Smooth muscle cell (in vitro differentiated cells): Measurements from ENCODE around the gene ELL. TPM values are rescaled to one million over a fixed set of nuclear protein-coding genes. Genes with fewer than 3 reads are reported as not detected.
"Not testable (repeated sequence)": the region's sequence is repeated elsewhere in the genome, so short reads cannot be mapped to it uniquely, and the experiment has no call there.

Experiments
- DNase-seq: peaks from one replicate; lab custom pipeline; 2025; ENCODE audit not compliant: unreplicated experiment; lab: John Stamatoyannopoulos, UW
- H2AFZ ChIP-seq: fragments of 200-600 bp; sonication (generic); 2 replicates; pipeline ENCODE4 v1.6.0; 2016; ENCODE audit warnings: antibody characterized with exemption, low read depth, mild to moderate bottlenecking
- H3F3A ChIP-seq: fragments of 200-600 bp; sonication (generic); 2 replicates; pipeline ENCODE4 v1.6.0; 2017; ENCODE audit warnings: antibody characterized with exemption, low read depth
- H3K27ac ChIP-seq: fragments of 200-600 bp; sonication (generic); 2 replicates; pipeline ENCODE4 v1.5.1; 2016; ENCODE audit warnings: low read depth, mild to moderate bottlenecking
- H3K27me3 ChIP-seq: fragments of 200-600 bp; sonication (generic); 2 replicates; pipeline ENCODE4 v1.6.1; 2016; ENCODE audit warnings: low read depth, mild to moderate bottlenecking
- H3K36me3 ChIP-seq: fragments of 200-600 bp; sonication (generic); 2 replicates; pipeline ENCODE4 v1.5.1; 2016; ENCODE audit warnings: low read depth
- H3K4me1 ChIP-seq: fragments of 200-600 bp; sonication (generic); 2 replicates; pipeline ENCODE4 v1.5.1; 2016; ENCODE audit warnings: low read depth
- H3K4me2 ChIP-seq: fragments of 200-600 bp; sonication (generic); 2 replicates; pipeline ENCODE4 v1.6.0; 2016; ENCODE audit warnings: mild to moderate bottlenecking
- H3K4me3 ChIP-seq: fragments of 200-600 bp; sonication (generic); 2 replicates; pipeline ENCODE4 v1.5.1; 2016; ENCODE audit warnings: mild to moderate bottlenecking
- H3K79me2 ChIP-seq: fragments of 200-600 bp; sonication (generic); 2 replicates; pipeline ENCODE4 v1.6.0; 2016; ENCODE audit warnings: low read depth, mild to moderate bottlenecking
- H3K9ac ChIP-seq: fragments of 200-600 bp; sonication (generic); 2 replicates; pipeline ENCODE4 v1.6.0; 2016; ENCODE audit warnings: low read depth
- H3K9me3 ChIP-seq: fragments of 200-600 bp; sonication (generic); replicated peaks from 2 replicates; pipeline ENCODE4 v1.5.1; 2016; ENCODE audit warnings: low read depth
- H4K20me1 ChIP-seq: fragments of 200-600 bp; sonication (generic); 2 replicates; pipeline ENCODE4 v1.6.0; 2016; ENCODE audit warnings: low read depth
- whole genome bisulfite sequencing: methylation state at CpG from one replicate; pipeline ENCODE4 v1.1.7; 2016; ENCODE audit warnings: low lambda C conversion rate; 5-methylcytosine and 5-hydroxymethylcytosine counted together
- polyA plus RNA-seq: library from polyadenylated mRNA; unstranded; fragments of >200 nt; fragmentation: Nextera tagmentation; extraction: Ambion mirVana; gene quantifications from 2 replicates; pipeline ENCODE4 v1.2.1, GENCODE V29; 2016
- total RNA-seq: library from RNA; depleted of rRNA; stranded (reverse); fragments of >200 nt; gene quantifications from 2 replicates; pipeline ENCODE4 v1.2.3, GENCODE V29; 2014
- TF ChIP-seq, protein P1 (sequence below): fragments of 200-600 bp; sonication (generic); IDR thresholded peaks from 2 replicates; pipeline ENCODE4 v1.5.1; 2017; ENCODE audit warnings: borderline replicate concordance, mild to moderate bottlenecking, antibody characterized with exemption; ENCODE audit not compliant: insufficient read depth, poor library complexity, severe bottlenecking

Gene ELL
- total and polyA plus RNA-seq, 2 experiments from 2014 or later = 12.8 to 15.2 TPM

DNA sequence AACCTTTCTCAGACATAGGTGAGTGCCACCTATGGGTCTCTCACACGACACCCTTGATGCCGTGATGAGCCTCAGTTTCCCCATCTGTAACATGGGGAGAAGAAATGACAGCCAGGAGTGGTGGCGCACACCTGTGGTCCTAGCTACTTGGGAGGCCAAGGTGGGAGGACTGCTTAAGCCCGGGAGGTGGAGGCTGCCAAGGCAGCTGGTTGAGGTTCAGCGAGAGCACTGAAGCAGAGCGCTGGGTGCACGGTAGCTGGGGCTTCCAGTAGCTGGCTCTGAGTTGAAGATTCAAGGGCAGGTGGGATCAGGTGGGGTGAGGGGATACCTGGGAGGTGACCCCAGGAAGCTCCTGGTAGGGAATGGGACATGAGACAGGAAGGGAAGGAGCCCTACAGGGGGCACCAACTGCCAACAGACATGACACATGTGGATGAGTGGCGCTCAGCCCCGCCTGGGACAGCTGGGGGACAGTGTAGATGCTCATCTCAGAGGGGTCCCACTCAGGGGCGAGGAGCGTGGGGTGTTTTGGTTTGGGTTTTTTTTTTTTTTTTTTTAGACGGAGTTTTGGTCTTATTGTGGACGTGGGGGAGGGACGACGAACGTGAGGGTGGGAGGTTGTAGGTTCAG lies 109.1 kb downstream of the ELL start:
- Histone ChIP-seq H2AFZ (no peak overlapping the region), H3K4me2 (no peak overlapping the region), H3K9ac (no peak overlapping the region), H3K27ac (no peak overlapping the region), H4K20me1 (no peaks in the 10 kb centered on the region), H3K27me3 (no peaks in the 10 kb centered on the region), H3K9me3 (no peaks in the 10 kb centered on the region), H3F3A (no peaks in the 10 kb centered on the region), H3K36me3 (no peaks in the 10 kb centered on the region), H3K4me1 (peaks cover 3% of the 10 kb centered on the region), H3K4me3 (no peak overlapping the region), H3K79me2 (no peaks in the 10 kb centered on the region)
- no peak for DNase-seq
- TF ChIP-seq, protein P1, sequence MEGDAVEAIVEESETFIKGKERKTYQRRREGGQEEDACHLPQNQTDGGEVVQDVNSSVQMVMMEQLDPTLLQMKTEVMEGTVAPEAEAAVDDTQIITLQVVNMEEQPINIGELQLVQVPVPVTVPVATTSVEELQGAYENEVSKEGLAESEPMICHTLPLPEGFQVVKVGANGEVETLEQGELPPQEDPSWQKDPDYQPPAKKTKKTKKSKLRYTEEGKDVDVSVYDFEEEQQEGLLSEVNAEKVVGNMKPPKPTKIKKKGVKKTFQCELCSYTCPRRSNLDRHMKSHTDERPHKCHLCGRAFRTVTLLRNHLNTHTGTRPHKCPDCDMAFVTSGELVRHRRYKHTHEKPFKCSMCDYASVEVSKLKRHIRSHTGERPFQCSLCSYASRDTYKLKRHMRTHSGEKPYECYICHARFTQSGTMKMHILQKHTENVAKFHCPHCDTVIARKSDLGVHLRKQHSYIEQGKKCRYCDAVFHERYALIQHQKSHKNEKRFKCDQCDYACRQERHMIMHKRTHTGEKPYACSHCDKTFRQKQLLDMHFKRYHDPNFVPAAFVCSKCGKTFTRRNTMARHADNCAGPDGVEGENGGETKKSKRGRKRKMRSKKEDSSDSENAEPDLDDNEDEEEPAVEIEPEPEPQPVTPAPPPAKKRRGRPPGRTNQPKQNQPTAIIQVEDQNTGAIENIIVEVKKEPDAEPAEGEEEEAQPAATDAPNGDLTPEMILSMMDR = no peak
- 90% methylated on average over 14 of the region's 16 CpGs for WGBS

DNA sequence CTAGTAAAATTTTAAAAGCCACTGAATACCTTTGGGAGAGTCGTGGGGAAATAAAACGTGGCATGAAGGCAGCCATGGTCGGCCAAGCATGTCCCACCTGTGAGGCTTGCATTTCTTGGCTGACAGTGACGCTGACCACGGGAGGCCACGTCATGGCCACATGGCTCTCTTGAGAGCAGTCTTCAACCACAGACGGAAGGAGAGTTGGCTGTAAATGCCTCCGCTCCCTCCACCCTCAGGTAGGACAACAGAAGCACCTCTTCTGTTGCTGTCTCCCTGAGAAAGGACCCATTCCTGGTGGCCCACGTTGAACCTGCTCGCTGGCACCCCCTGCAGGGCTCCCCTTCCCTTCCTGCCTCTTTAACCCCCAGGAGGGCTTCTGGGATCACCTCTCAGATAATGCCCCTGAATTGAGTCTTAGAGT lies 113.8 kb downstream of the ELL start:
- no peak overlapping the region for H3K4me3 ChIP-seq
- DNase-seq = no peak
- no peak overlapping the region for H3K27ac ChIP-seq
- H3F3A ChIP-seq = no peaks in the 10 kb centered on the region
- WGBS = 62% methylated on average over 10 of the region's 10 CpGs
- H3K4me1 ChIP-seq = no peaks in the 10 kb centered on the region
- no peak overlapping the region for H3K4me2 ChIP-seq
- H2AFZ ChIP-seq = no peak overlapping the region
- no peaks in the 10 kb centered on the region for H3K36me3 ChIP-seq
- H3K27me3 ChIP-seq = no peaks in the 10 kb centered on the region
- TF ChIP-seq, protein P1 = peak; percentile 26
- no peaks in the 10 kb centered on the region for H3K9me3 ChIP-seq
- no peak overlapping the region for H3K9ac ChIP-seq
- no peaks in the 10 kb centered on the region for H4K20me1 ChIP-seq
- no peaks in the 10 kb centered on the region for H3K79me2 ChIP-seq

DNA sequence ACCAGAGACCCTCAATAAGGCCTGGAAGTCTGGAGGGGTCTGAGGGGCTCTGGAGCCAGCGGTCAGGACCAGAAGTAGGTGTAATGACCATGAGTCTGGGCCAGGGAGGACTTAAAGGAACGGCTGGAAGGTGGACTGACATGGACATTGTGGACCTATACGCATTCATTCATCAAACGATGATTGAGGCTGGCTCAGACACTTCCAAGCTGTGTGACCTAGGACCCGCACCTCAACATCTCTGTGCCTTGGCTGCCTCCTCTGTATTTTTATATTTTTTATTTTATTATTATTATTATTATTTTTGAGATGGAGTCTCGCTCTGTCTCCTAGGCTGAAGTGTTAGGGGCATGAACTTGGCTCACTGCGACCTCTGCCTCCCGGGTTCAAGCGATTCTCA lies 115.1 kb downstream of the ELL start:
- no peaks in the 10 kb centered on the region for H3K4me1 ChIP-seq
- H3K27me3 ChIP-seq = no peaks in the 10 kb centered on the region
- no peaks in the 10 kb centered on the region for H3K9me3 ChIP-seq
- H3K36me3 ChIP-seq = no peaks in the 10 kb centered on the region
- no peaks in the 10 kb centered on the region for H3K79me2 ChIP-seq
- no peak for DNase-seq
- no peak overlapping the region for H3K4me2 ChIP-seq
- no peak overlapping the region for H3K27ac ChIP-seq
- H3K9ac ChIP-seq = no peak overlapping the region
- H3K4me3 ChIP-seq = no peak overlapping the region
- H2AFZ ChIP-seq = no peak overlapping the region
- TF ChIP-seq, protein P1 = no peak
- H3F3A ChIP-seq = no peaks in the 10 kb centered on the region
- no peaks in the 10 kb centered on the region for H4K20me1 ChIP-seq
- WGBS = 97% methylated on average over 9 of the region's 9 CpGs

DNA sequence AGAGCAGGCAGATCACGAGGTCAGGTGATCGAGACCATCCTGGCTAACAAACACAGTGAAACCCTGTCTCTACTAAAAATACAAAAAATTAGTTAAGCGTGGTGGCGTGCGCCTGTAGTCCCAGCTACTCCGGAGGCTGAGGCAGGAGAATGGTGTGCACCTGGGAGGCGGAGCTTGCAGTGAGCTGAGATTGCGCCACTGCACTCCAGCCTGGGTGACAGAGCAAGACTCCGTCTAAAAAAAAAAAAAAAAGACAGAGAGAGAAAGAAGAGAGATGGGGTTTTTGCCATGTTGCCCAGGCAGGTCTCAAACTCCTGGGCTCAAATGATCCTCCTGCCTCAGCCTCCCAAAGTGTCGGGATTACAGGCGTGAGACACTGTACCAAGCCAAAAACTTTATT lies 116.1 kb downstream of the ELL start:
- not testable (repeated sequence) for H3K4me1 ChIP-seq, H3K4me2 ChIP-seq, H3K4me3 ChIP-seq, DNase-seq, H3K79me2 ChIP-seq, H3F3A ChIP-seq, H2AFZ ChIP-seq, H3K36me3 ChIP-seq, H3K27me3 ChIP-seq, H3K9ac ChIP-seq, H3K9me3 ChIP-seq, H3K27ac ChIP-seq, H4K20me1 ChIP-seq
- WGBS = 93% methylated on average over 11 of the region's 11 CpGs

DNA sequence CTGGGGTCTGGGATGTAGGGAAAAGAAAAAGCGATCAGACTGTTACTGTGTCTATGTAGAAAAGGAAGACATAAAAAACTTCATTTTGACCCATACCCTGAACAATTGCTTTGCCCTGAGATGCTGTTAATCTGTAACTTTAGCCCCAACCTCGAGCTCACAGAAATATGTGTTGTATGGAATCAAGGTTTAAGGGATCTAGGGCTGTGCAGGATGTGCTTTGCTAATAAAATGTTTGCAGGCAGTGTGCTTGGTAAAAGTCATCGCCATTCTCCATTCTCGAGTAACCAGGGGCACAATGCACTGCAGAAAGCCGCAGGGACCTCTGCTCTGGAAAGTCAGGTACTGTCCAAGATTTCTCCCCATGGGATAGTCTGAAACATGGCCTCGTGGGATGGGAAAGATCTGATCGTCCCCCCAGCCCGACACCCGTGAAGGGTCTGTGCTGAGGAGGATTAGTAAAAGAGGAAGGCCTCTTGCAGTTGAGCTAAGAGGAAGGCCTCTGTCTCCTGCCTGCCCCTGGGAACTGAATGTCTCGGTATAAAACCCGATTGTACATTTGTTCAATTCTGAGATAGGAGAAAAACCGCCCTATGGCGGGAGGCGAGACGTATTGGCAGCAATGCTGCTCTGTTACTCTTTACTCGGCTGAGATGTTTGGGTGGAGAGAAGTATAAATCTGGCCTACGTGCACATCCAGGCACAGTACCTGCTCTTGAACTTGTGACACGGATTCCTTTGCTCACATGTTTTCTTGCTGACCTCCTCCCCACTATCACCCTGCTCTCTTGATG lies 119.2 kb downstream of the ELL start:
- H3K4me3 ChIP-seq = peak overlapping the region; percentile 8
- not testable (repeated sequence) for H3K27me3 ChIP-seq, H3K36me3 ChIP-seq, H4K20me1 ChIP-seq, H3K27ac ChIP-seq, H3F3A ChIP-seq, H3K9ac ChIP-seq, H3K4me2 ChIP-seq, DNase-seq, H3K79me2 ChIP-seq, H2AFZ ChIP-seq, H3K4me1 ChIP-seq, H3K9me3 ChIP-seq
- 86% methylated on average over 18 of the region's 18 CpGs for WGBS
